H9 (cell line): ENCODE measurements around the gene C11orf21. TPM values are rescaled to one million over a fixed set of nuclear protein-coding genes. Genes with fewer than 3 reads are reported as not detected.

Experiments used
- DNase-seq: peaks from one replicate; pipeline ENCODE4 v3.0.0-alpha.2; 2017
- H2AFZ ChIP-seq: one replicate; pipeline ENCODE4 v1.6.1; 2013; ENCODE audit warnings: mild to moderate bottlenecking, low read length, control low read depth, moderate library complexity
- H2AK5ac ChIP-seq: 2 replicates; pipeline ENCODE4 v1.6.1; 2013; ENCODE audit warnings: low read length, control low read depth, mixed read lengths; ENCODE audit not compliant: insufficient read length
- H2BK120ac ChIP-seq: one replicate; pipeline ENCODE4 v1.6.1; 2013; ENCODE audit warnings: low read depth, mild to moderate bottlenecking, low read length, control low read depth, inconsistent platforms; ENCODE audit not compliant: poor library complexity, severe bottlenecking
- H2BK12ac ChIP-seq: 2 replicates; pipeline ENCODE4 v1.6.1; 2013; ENCODE audit warnings: low read length, control low read depth, mixed read lengths, low read depth; ENCODE audit not compliant: insufficient read length
- H2BK15ac ChIP-seq: 2 replicates; pipeline ENCODE4 v1.6.1; 2013; ENCODE audit warnings: low read depth, low read length, control low read depth
- H2BK20ac ChIP-seq: one replicate; pipeline ENCODE4 v1.6.1; 2013; ENCODE audit warnings: low read depth, mild to moderate bottlenecking, low read length, control low read depth, inconsistent platforms; ENCODE audit not compliant: poor library complexity, severe bottlenecking
- H2BK5ac ChIP-seq: 2 replicates; pipeline ENCODE4 v1.6.1; 2013; ENCODE audit warnings: low read length, control low read depth, mixed read lengths; ENCODE audit not compliant: insufficient read length
- H3K14ac ChIP-seq: 2 replicates; pipeline ENCODE4 v1.6.1; 2013; ENCODE audit warnings: low read length, control low read depth; ENCODE audit not compliant: insufficient read depth
- H3K18ac ChIP-seq: 2 replicates; pipeline ENCODE4 v1.6.1; 2013; ENCODE audit warnings: low read depth, mild to moderate bottlenecking, mixed read lengths, low read length, control low read depth; ENCODE audit not compliant: insufficient read length
- H3K23ac ChIP-seq: 2 replicates; pipeline ENCODE4 v1.6.1; 2013; ENCODE audit warnings: low read length, control low read depth, mixed read lengths, low read depth; ENCODE audit not compliant: insufficient read length
- H3K23me2 ChIP-seq: 2 replicates; pipeline ENCODE4 v1.6.1; 2013; ENCODE audit warnings: low read depth, mild to moderate bottlenecking, mixed read lengths, low read length, control low read depth; ENCODE audit not compliant: insufficient read length, poor library complexity, severe bottlenecking
- H3K27ac ChIP-seq: 2 replicates; pipeline ENCODE4 v1.5.1; 2013; ENCODE audit warnings: low read length, control low read depth, mixed read lengths, low read depth; ENCODE audit not compliant: insufficient read length
- H3K27me3 ChIP-seq: 2 replicates; pipeline ENCODE4 v1.6.1; 2013; ENCODE audit warnings: low read length, control low read depth, inconsistent platforms; ENCODE audit not compliant: insufficient read depth
- H3K4ac ChIP-seq: 2 replicates; pipeline ENCODE4 v1.6.1; 2013; ENCODE audit warnings: low read depth, mild to moderate bottlenecking, control low read depth, inconsistent platforms, low read length, moderate library complexity
- H3K4me1 ChIP-seq: 2 replicates; pipeline ENCODE4 v1.6.1; 2013; ENCODE audit warnings: low read length, control low read depth, inconsistent platforms; ENCODE audit not compliant: insufficient read depth
- H3K4me2 ChIP-seq: 2 replicates; pipeline ENCODE4 v1.6.1; 2013; ENCODE audit warnings: low read length, control low read depth, mixed read lengths; ENCODE audit not compliant: insufficient read length, insufficient read depth
- H3K56ac ChIP-seq: 2 replicates; pipeline ENCODE4 v1.6.1; 2013; ENCODE audit warnings: low read depth, mild to moderate bottlenecking, mixed read lengths, low read length, control low read depth; ENCODE audit not compliant: insufficient read length
- H3K79me1 ChIP-seq: 2 replicates; pipeline ENCODE4 v1.6.1; 2013; ENCODE audit warnings: low read depth, mild to moderate bottlenecking, moderate library complexity, low read length, control low read depth, inconsistent platforms; ENCODE audit not compliant: insufficient read depth, poor library complexity, severe bottlenecking
- H3K79me2 ChIP-seq: 2 replicates; pipeline ENCODE4 v1.6.1; 2013; ENCODE audit warnings: low read length, control low read depth, inconsistent platforms; ENCODE audit not compliant: insufficient read depth
- H3K9ac ChIP-seq: 2 replicates; pipeline ENCODE4 v1.6.1; 2013; ENCODE audit warnings: low read length, control low read depth, mixed read lengths; ENCODE audit not compliant: insufficient read length; ENCODE audit errors: extremely low read depth
- H3K9me3 ChIP-seq: one replicate; pipeline ENCODE4 v1.6.1; 2013; ENCODE audit warnings: low read depth, low read length, inconsistent platforms; ENCODE audit not compliant: control insufficient read depth
- H3T11ph ChIP-seq: one replicate; pipeline ENCODE4 v1.6.1; 2013; ENCODE audit warnings: mild to moderate bottlenecking, low read length, control low read depth, inconsistent platforms
- H4K20me1 ChIP-seq: one replicate; pipeline ENCODE4 v1.6.1; 2013; ENCODE audit not compliant: control insufficient read depth, insufficient read length, insufficient read depth
- H4K5ac ChIP-seq: 2 replicates; pipeline ENCODE4 v1.6.1; 2013; ENCODE audit warnings: low read depth, mild to moderate bottlenecking, mixed read lengths, low read length, control low read depth; ENCODE audit not compliant: insufficient read length
- H4K8ac ChIP-seq: replicated peaks from 2 replicates; pipeline ENCODE4 v1.6.1; 2013; ENCODE audit warnings: low read length, control low read depth, mixed read lengths, low read depth; ENCODE audit not compliant: insufficient read length
- H4K91ac ChIP-seq: 2 replicates; pipeline ENCODE4 v1.6.1; 2013; ENCODE audit warnings: low read depth, mild to moderate bottlenecking, moderate library complexity, mixed read lengths, low read length, control low read depth; ENCODE audit not compliant: insufficient read length
- H3K27ac Mint-ChIP-seq, 3 experiments: 2 replicates in 2 of 3; 3 replicates in 1 of 3; pipeline ENCODE4 v1.8.0; 2020 to 2021; ENCODE audit warnings: mixed read lengths in 3 of 3, mild to moderate bottlenecking in 1 of 3, moderate library complexity in 1 of 3
- H3K27me3 Mint-ChIP-seq: 2 replicates; pipeline ENCODE4 v1.8.0; 2021; ENCODE audit warnings: low read depth, mild to moderate bottlenecking, moderate library complexity, mixed read lengths
- H3K36me3 Mint-ChIP-seq, 3 experiments: 2 replicates in 2 of 3; 3 replicates in 1 of 3; pipeline ENCODE4 v1.8.0; 2020 to 2021; ENCODE audit warnings: low read depth in 3 of 3, mixed read lengths in 3 of 3; ENCODE audit not compliant: insufficient read depth in 1 of 3
- H3K4me1 Mint-ChIP-seq, 2 experiments: 2 replicates each; pipeline ENCODE4 v1.8.0; 2020; ENCODE audit warnings: mixed read lengths in 2 of 2
- H3K4me3 Mint-ChIP-seq, 2 experiments: 2 replicates in 1 of 2; 3 replicates in 1 of 2; pipeline ENCODE4 v1.8.0; 2020 to 2021; ENCODE audit warnings: mild to moderate bottlenecking in 2 of 2, mixed read lengths in 2 of 2, moderate library complexity in 1 of 2
- H3K9me3 Mint-ChIP-seq, 2 experiments: 2 replicates in 1 of 2; 3 replicates in 1 of 2; pipeline ENCODE4 v1.8.0; 2020; ENCODE audit warnings: mild to moderate bottlenecking in 2 of 2, mixed read lengths in 2 of 2, moderate library complexity in 1 of 2
- CTCF ChIP-seq: fragments of 200-600 bp; sonication (generic); conservative IDR thresholded peaks from 3 replicates; pipeline ENCODE4 v1.8.0; 2021; ENCODE audit warnings: antibody characterized with exemption, mild to moderate bottlenecking
- WGBS: extraction: QIAGEN DNeasy Blood & Tissue Kit; methylation state at CpG from one replicate; pipeline ENCODE4 v1.1.7; 2013; ENCODE audit warnings: missing lambda C conversion rate, low lambda C conversion rate, mixed read lengths; ENCODE audit not compliant: insufficient read length; ENCODE audit errors: extremely low coverage; 5-methylcytosine and 5-hydroxymethylcytosine counted together
- total RNA-seq: library from RNA; stranded (reverse); gene quantifications from 2 replicates; pipeline ENCODE4 v1.2.1, GENCODE V29; 2021

Gene C11orf21
- total RNA-seq, 1 experiment from 2014 or later: not detected

- Histone ChIP-seq H3K79me2 (no peaks in the 10 kb centered on the region), H4K91ac (no peak overlapping the region), H3K18ac (no peak overlapping the region), H4K8ac (no peak overlapping the region), H3K4me1 (no peaks in the 10 kb centered on the region), H2AK5ac (no peak overlapping the region), H2BK5ac (no peak overlapping the region), H3K9ac (no peak overlapping the region), H4K20me1 (peaks cover 4% of the 10 kb centered on the region), H3K23me2 (peaks cover 3% of the 10 kb centered on the region), H3K4ac (no peak overlapping the region), H2BK120ac (no peak overlapping the region), H3K4me2 (no peak overlapping the region), H3K56ac (no peak overlapping the region), H3K27me3 (peaks cover 13% of the 10 kb centered on the region; the same call in 1 of the 2 replicates), H3K79me1 (no peaks in the 10 kb centered on the region), H2BK15ac (no peak overlapping the region), H3K9me3 (no peaks in the 10 kb centered on the region), H2AFZ (no peak overlapping the region), H3K14ac (no peak overlapping the region), H3T11ph (no peak overlapping the region), H4K5ac (no peak overlapping the region), H2BK12ac (no peak overlapping the region), H2BK20ac (no peak overlapping the region), H3K27ac (no peak overlapping the region), H3K23ac (no peak overlapping the region)
- TF ChIP-seq CTCF: no peak
- Mint-ChIP-seq H3K27ac (no peak overlapping the region), H3K36me3 (no peaks in the 10 kb centered on the region), H3K4me1 (peaks cover 4 to 8% of the 10 kb centered on the region in 2 experiments), H3K9me3 (no peaks in the 10 kb centered on the region; a peak in 2 of 5 replicates), H3K4me3 (no peak overlapping the region), H3K27me3 (peaks cover 67% of the 10 kb centered on the region)
- no peak for DNase-seq
- no CpG with 5 or more reads among the region's 2 CpGs for WGBS
These were observed 36.3 kb downstream of the C11orf21 start for GRCh38 chr11:2265396-2265795.
